DOHH2 (cell line): ENCODE data around the gene GALNS.

ENCODE experiments used
- H3F3A ChIP-seq: fragments of 200-600 bp; sonication (generic), shearing (Covaris generic); 2 replicates; pipeline ENCODE4 v1.6.0; 2016; ENCODE audit warnings: antibody characterized with exemption, mild to moderate bottlenecking; ENCODE audit not compliant: control insufficient read depth, insufficient read depth
- H3K27ac ChIP-seq: fragments of 200-600 bp; sonication (generic); 2 replicates; pipeline ENCODE4 v1.5.1; 2014; ENCODE audit warnings: low read depth, mild to moderate bottlenecking, low read length, moderate library complexity
- H3K27me3 ChIP-seq: fragments of 200-600 bp; sonication (generic); 2 replicates; pipeline ENCODE4 v1.6.1; 2014; ENCODE audit warnings: mild to moderate bottlenecking, low read length, mixed read lengths; ENCODE audit not compliant: control insufficient read depth
- H3K36me3 ChIP-seq: fragments of 200-600 bp; sonication (generic); 2 replicates; pipeline ENCODE4 v1.6.1; 2014; ENCODE audit warnings: mild to moderate bottlenecking, low read length, moderate library complexity, mixed read lengths; ENCODE audit not compliant: control insufficient read depth
- H3K4me1 ChIP-seq: fragments of 200-600 bp; sonication (generic); 2 replicates; pipeline ENCODE4 v1.6.1; 2014; ENCODE audit warnings: mild to moderate bottlenecking, low read length, mixed read lengths; ENCODE audit not compliant: control insufficient read depth
- H3K4me2 ChIP-seq: fragments of 200-600 bp; sonication (generic); 2 replicates; pipeline ENCODE4 v1.6.0; 2014; ENCODE audit warnings: mild to moderate bottlenecking, low read length, moderate library complexity
- H3K4me3 ChIP-seq: fragments of 200-600 bp; sonication (generic); 2 replicates; pipeline ENCODE4 v1.5.1; 2014; ENCODE audit warnings: mild to moderate bottlenecking, low read length, mixed read lengths
- H3K79me2 ChIP-seq: fragments of 200-600 bp; sonication (generic); 2 replicates; pipeline ENCODE4 v1.6.1; 2014; ENCODE audit warnings: mild to moderate bottlenecking, low read length, mixed read lengths; ENCODE audit not compliant: control insufficient read depth
- H3K9me2 ChIP-seq: fragments of 200-600 bp; sonication (generic); replicated peaks from 2 replicates; pipeline ENCODE4 v1.6.1; 2014; ENCODE audit warnings: mild to moderate bottlenecking, low read length, mixed read lengths; ENCODE audit not compliant: control insufficient read depth
- H3K9me3 ChIP-seq: fragments of 200-600 bp; sonication (generic); 2 replicates; pipeline ENCODE4 v1.6.1; 2014; ENCODE audit warnings: antibody characterized with exemption, low read length, mixed read lengths; ENCODE audit not compliant: control insufficient read depth, insufficient read depth
- H4K20me1 ChIP-seq: fragments of 200-600 bp; sonication (generic); 2 replicates; pipeline ENCODE4 v1.6.0; 2014; ENCODE audit warnings: low read depth, mild to moderate bottlenecking, antibody characterized with exemption, low read length, moderate library complexity; ENCODE audit not compliant: control insufficient read depth, insufficient read depth
- EZH2phosphoT487 ChIP-seq: fragments of 200-600 bp; sonication (generic); IDR thresholded peaks from 2 replicates; pipeline ENCODE4 v1.6.1; 2017; ENCODE audit warnings: borderline replicate concordance, mild to moderate bottlenecking, antibody characterized with exemption, low read length, moderate library complexity, mixed read lengths
- TF ChIP-seq, protein P1 (sequence below): fragments of 200-600 bp; sonication (generic); IDR thresholded peaks from one replicate; pipeline ENCODE4 v1.5.1; 2014; ENCODE audit warnings: antibody characterized with exemption, mild to moderate bottlenecking, low read depth, low read length; ENCODE audit not compliant: poor library complexity, severe bottlenecking

The GALNS gene

DNA sequence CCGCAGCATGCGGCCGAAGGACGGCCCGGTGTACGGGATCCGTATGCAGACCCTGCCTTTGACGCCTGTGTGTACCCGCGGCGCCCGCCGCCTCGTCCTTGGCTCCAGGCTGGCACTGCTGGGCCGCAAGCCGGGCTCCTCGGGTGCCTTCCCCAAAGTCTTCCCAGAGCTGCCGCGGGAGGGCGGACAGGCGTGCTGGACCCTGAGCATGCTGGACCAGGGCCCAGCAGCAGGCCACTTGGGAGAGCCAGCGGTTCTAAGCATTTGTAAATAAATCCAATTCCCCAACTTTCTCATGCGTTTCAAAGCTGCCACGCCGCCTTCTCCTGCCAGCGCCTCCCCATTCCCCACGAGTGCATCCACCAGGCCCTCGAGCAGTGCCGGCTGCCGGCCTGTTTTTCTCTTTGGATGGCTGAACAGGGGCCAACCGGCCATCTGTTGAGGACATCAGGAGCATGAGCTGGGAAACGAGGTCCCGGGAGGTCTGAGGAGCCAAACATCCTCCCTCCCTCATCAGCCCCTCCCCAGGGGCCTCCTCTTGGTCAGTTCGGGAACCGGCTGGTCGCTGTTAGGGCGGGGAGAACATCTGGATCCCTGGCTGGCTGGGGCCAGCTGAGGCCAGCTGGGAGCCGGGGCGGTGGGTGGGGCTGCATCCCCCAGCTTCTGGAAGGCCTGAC lies 30.2 kb upstream of the GALNS start:
- no peaks in the 10 kb centered on the region for H3K9me2 ChIP-seq
- no peaks in the 10 kb centered on the region for H3K79me2 ChIP-seq
- TF ChIP-seq EZH2phosphoT487: no peak
- TF ChIP-seq, protein P1, sequence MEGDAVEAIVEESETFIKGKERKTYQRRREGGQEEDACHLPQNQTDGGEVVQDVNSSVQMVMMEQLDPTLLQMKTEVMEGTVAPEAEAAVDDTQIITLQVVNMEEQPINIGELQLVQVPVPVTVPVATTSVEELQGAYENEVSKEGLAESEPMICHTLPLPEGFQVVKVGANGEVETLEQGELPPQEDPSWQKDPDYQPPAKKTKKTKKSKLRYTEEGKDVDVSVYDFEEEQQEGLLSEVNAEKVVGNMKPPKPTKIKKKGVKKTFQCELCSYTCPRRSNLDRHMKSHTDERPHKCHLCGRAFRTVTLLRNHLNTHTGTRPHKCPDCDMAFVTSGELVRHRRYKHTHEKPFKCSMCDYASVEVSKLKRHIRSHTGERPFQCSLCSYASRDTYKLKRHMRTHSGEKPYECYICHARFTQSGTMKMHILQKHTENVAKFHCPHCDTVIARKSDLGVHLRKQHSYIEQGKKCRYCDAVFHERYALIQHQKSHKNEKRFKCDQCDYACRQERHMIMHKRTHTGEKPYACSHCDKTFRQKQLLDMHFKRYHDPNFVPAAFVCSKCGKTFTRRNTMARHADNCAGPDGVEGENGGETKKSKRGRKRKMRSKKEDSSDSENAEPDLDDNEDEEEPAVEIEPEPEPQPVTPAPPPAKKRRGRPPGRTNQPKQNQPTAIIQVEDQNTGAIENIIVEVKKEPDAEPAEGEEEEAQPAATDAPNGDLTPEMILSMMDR: no peak
- no peaks in the 10 kb centered on the region for H3K27me3 ChIP-seq
- no peak overlapping the region for H3K4me3 ChIP-seq
- H3K9me3 ChIP-seq: no peaks in the 10 kb centered on the region
- H4K20me1 ChIP-seq: no peaks in the 10 kb centered on the region
- peaks cover 69% of the 10 kb centered on the region for H3K36me3 ChIP-seq
- H3K27ac ChIP-seq: no peak overlapping the region
- H3K4me1 ChIP-seq: no peaks in the 10 kb centered on the region
- no peak overlapping the region for H3K4me2 ChIP-seq
- H3F3A ChIP-seq: no peaks in the 10 kb centered on the region

DNA sequence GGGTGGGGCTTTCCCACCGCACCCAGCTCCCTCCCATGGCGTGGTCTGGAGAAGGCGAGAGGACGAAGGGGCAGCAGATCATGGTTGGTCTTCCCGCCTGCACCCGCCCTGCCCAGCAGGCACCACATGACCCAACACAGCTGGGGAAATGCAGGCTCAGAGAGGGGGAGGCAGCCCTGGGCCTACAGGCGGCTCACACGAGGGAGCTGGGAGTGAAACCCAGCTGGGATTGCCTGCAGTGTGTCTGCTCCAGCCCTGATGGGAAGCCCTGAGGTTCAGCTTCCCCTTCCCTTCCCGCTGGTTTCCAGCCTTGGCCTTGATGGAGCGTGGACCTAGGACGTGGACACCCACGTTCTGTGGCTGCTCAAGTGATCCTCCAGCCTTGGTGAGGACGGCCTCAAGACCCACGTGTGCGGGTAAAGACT lies 29.7 kb upstream of the GALNS start:
- Histone ChIP-seq H3K27me3 (no peaks in the 10 kb centered on the region), H3K27ac (no peak overlapping the region), H3K79me2 (no peaks in the 10 kb centered on the region), H3F3A (no peaks in the 10 kb centered on the region), H3K4me1 (no peaks in the 10 kb centered on the region), H4K20me1 (no peaks in the 10 kb centered on the region), H3K4me2 (no peak overlapping the region), H3K9me3 (no peaks in the 10 kb centered on the region), H3K4me3 (no peak overlapping the region), H3K36me3 (peaks cover 69% of the 10 kb centered on the region), H3K9me2 (no peaks in the 10 kb centered on the region)
- TF ChIP-seq, protein P1: no peak
- TF ChIP-seq EZH2phosphoT487: no peak

DNA sequence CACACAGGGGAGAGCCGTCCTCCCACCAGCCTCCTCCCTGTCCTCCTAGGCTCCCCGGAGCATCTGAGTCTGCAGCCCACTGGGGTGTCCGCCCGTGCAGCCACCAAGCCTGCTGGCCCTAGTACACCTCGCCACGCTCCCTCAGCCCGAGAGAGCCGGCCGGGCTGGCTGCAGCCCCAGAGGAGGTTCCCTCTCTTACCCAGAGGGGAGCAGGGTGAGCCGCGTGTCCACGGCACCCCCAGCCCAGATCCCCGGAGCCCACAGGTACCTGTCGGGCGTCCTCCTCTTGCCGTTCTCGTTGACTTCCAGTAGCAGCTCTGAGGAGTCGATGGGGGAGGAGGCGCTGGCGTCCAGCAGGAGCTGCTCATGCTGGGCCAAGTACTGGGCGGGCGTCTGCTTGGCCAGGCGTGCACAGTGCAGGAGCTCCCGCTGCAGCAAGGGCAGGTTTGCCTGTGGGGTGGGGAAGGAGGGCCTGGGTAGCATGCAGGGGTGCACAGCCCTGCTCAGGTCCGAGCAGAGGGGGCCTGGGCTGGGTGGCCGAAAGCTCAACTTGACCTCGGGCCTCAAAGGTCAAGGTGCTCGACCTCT lies 29.0 kb upstream of the GALNS start:
- no peak overlapping the region for H3K27ac ChIP-seq
- no peaks in the 10 kb centered on the region for H3F3A ChIP-seq
- peaks cover 68% of the 10 kb centered on the region for H3K36me3 ChIP-seq
- H4K20me1 ChIP-seq: no peaks in the 10 kb centered on the region
- no peak overlapping the region for H3K4me3 ChIP-seq
- TF ChIP-seq EZH2phosphoT487: no peak
- TF ChIP-seq, protein P1: no peak
- H3K4me1 ChIP-seq: no peaks in the 10 kb centered on the region
- no peaks in the 10 kb centered on the region for H3K27me3 ChIP-seq
- H3K79me2 ChIP-seq: no peaks in the 10 kb centered on the region
- H3K9me2 ChIP-seq: no peaks in the 10 kb centered on the region
- no peaks in the 10 kb centered on the region for H3K9me3 ChIP-seq
- no peak overlapping the region for H3K4me2 ChIP-seq
